SK-N-SH (cell line): ENCODE data around the gene MIS18A. TPM values are rescaled to one million over a fixed set of nuclear protein-coding genes. Genes with fewer than 3 reads are reported as not detected.
A peak's percentile ranks its signal among the peaks of the same experiment; 100 is the strongest.

Experiments
- CTCF ChIA-PET: fragments of 300-600, 350-600 bp; formaldehyde crosslinking; extraction: SDS; loops from one replicate; lab custom pipeline; 2021; lab: Yijun Ruan, JAX
- POLR2A ChIA-PET: fragments of 350-600 bp; sonication (Branson Sonifier 250); formaldehyde crosslinking; extraction: SDS; loops from one replicate; lab custom pipeline; 2020; ENCODE audit warnings: antibody characterized with exemption, inconsistent platforms; lab: Yijun Ruan, JAX
- DNase-seq: peaks from one replicate; pipeline ENCODE4 v3.0.0; 2012
- H2AFZ ChIP-seq: fragments of 200-600 bp; sonication (generic); 2 replicates; pipeline ENCODE4 v1.8.1; 2016; ENCODE audit warnings: antibody characterized with exemption, mild to moderate bottlenecking, low read depth
- H3F3A ChIP-seq: fragments of 200-600 bp; sonication (generic); replicated peaks from 2 replicates; pipeline ENCODE3; 2016; ENCODE audit warnings: antibody characterized with exemption, mild to moderate bottlenecking; ENCODE audit not compliant: insufficient read depth
- H3K27ac ChIP-seq, 2 experiments: fragments of 200-500 bp in 1 of 2; fragments of 200-600 bp in 1 of 2; sonication (Bioruptor generic) in 1 of 2; sonication (generic), shearing (Covaris generic) in 1 of 2; 2 replicates each; pipeline versions ENCODE4 v1.5.1 to v1.6.1; 2014 to 2016; ENCODE audit warnings: low read depth in 2 of 2, inconsistent platforms in 1 of 2, low read length in 1 of 2, mild to moderate bottlenecking in 1 of 2, mixed read lengths in 1 of 2
- H3K27me3 ChIP-seq: fragments of 200-600 bp; sonication (generic), shearing (Covaris generic); 2 replicates; pipeline ENCODE4 v1.6.1; 2016; ENCODE audit warnings: mixed run types; ENCODE audit not compliant: insufficient read depth
- H3K36me3 ChIP-seq, 2 experiments: fragments of 200-500 bp in 1 of 2; fragments of 200-600 bp in 1 of 2; sonication (Bioruptor generic) in 1 of 2; sonication (generic) in 1 of 2; replicated peaks in 1 of 2; 2 replicates each; pipeline versions ENCODE3 to v1.5.1; 2014 to 2016; ENCODE audit warnings: low read length in 1 of 2, mild to moderate bottlenecking in 1 of 2; ENCODE audit not compliant: insufficient read depth in 2 of 2, control insufficient read depth in 1 of 2
- H3K4me1 ChIP-seq, 2 experiments: fragments of 200-500 bp in 1 of 2; fragments of 200-600 bp in 1 of 2; sonication (Bioruptor generic) in 1 of 2; sonication (generic), shearing (Covaris generic) in 1 of 2; 2 replicates each; pipeline versions ENCODE4 v1.5.1 to v1.6.1; 2014 to 2016; ENCODE audit warnings: low read depth in 1 of 2, low read length in 1 of 2, mixed run types in 1 of 2; ENCODE audit not compliant: insufficient read depth in 2 of 2, control insufficient read depth in 1 of 2
- H3K4me2 ChIP-seq: fragments of 200-600 bp; sonication (generic), shearing (Covaris generic); 2 replicates; pipeline ENCODE4 v1.6.1; 2017; ENCODE audit warnings: mixed run types
- H3K4me3 ChIP-seq, 2 experiments: fragments of 200-500 bp in 1 of 2; fragments of 200-600 bp in 1 of 2; sonication (Bioruptor generic) in 1 of 2; sonication (generic), shearing (Covaris generic) in 1 of 2; 2 replicates each; pipeline versions ENCODE4 v1.5.1 to v1.8.1; 2014 to 2016; ENCODE audit warnings: low read depth in 2 of 2, inconsistent platforms in 1 of 2, low read length in 1 of 2, mild to moderate bottlenecking in 1 of 2, mixed read lengths in 1 of 2, moderate library complexity in 1 of 2
- H3K79me2 ChIP-seq: fragments of 200-600 bp; sonication (generic); 2 replicates; pipeline ENCODE4 v1.8.1; 2017; ENCODE audit warnings: mild to moderate bottlenecking; ENCODE audit not compliant: insufficient read depth
- H3K9ac ChIP-seq: fragments of 200-600 bp; sonication (generic); 2 replicates; pipeline ENCODE4 v1.6.1; 2017; ENCODE audit warnings: mixed run types
- H3K9me2 ChIP-seq: fragments of 200-600 bp; sonication (generic); 2 replicates; pipeline ENCODE4 v1.6.1; 2017; ENCODE audit warnings: mixed run types
- H3K9me3 ChIP-seq: fragments of 200-600 bp; sonication (generic); 2 replicates; pipeline ENCODE4 v1.6.1; 2017; ENCODE audit warnings: mixed run types, mild to moderate bottlenecking, moderate library complexity
- H4K20me1 ChIP-seq: fragments of 200-600 bp; sonication (generic); 2 replicates; pipeline ENCODE4 v1.6.1; 2017; ENCODE audit warnings: mild to moderate bottlenecking, mixed run types; ENCODE audit not compliant: insufficient read depth
- CHD2 ChIP-seq: fragments of 150-350 bp; IDR thresholded peaks from 2 replicates; pipeline ENCODE4 v1.6.1; 2018; ENCODE audit warnings: low read length; ENCODE audit not compliant: partially characterized antibody
- CTCF ChIP-seq: fragments of 200-600 bp; sonication (generic); IDR thresholded peaks from 2 replicates; pipeline ENCODE4 v1.6.1; 2017; ENCODE audit warnings: antibody characterized with exemption, mild to moderate bottlenecking, moderate library complexity
- ELF1 ChIP-seq: IDR thresholded peaks from 2 replicates; pipeline ENCODE4 v1.4.0; 2012
- EZH2phosphoT487 ChIP-seq: fragments of 200-600 bp; sonication (generic); IDR thresholded peaks from 2 replicates; pipeline ENCODE4 v1.6.1; 2017; ENCODE audit warnings: low read depth, mixed run types, mild to moderate bottlenecking, antibody characterized with exemption, moderate library complexity, borderline replicate concordance
- GABPA ChIP-seq: IDR thresholded peaks from 2 replicates; pipeline ENCODE4 v1.4.0; 2012; ENCODE audit warnings: low read depth, mild to moderate bottlenecking
- IRF3 ChIP-seq: fragments of 150-350 bp; IDR thresholded peaks from 2 replicates; pipeline ENCODE4 v1.6.1; 2016; ENCODE audit warnings: mild to moderate bottlenecking, low read depth, low read length
- JUND ChIP-seq: IDR thresholded peaks from 2 replicates; pipeline ENCODE4 v1.4.0; 2012
- MAX ChIP-seq: IDR thresholded peaks from 2 replicates; pipeline ENCODE4 v1.4.0; 2012; ENCODE audit warnings: low read depth
- NFIC ChIP-seq: IDR thresholded peaks from 2 replicates; pipeline ENCODE4 v1.4.0; 2012; ENCODE audit warnings: borderline replicate concordance
- NRF1 ChIP-seq: IDR thresholded peaks from 2 replicates; pipeline ENCODE4 v1.6.1; 2012; ENCODE audit warnings: low read depth, mild to moderate bottlenecking, low read length
- RAD21 ChIP-seq: IDR thresholded peaks from 2 replicates; pipeline ENCODE4 v1.6.1; 2012; ENCODE audit warnings: mild to moderate bottlenecking, low read length
- RCOR1 ChIP-seq: fragments of 150-350 bp; IDR thresholded peaks from 2 replicates; pipeline ENCODE4 v1.6.1; 2017; ENCODE audit warnings: antibody characterized with exemption, low read length
- REST ChIP-seq: IDR thresholded peaks from 2 replicates; pipeline ENCODE4 v1.6.1; 2012; ENCODE audit warnings: mild to moderate bottlenecking, low read depth, low read length, moderate library complexity
- RFX5 ChIP-seq: IDR thresholded peaks from 2 replicates; pipeline ENCODE4 v1.6.1; 2012; ENCODE audit warnings: mild to moderate bottlenecking, improper control_type of control experiment, low read length
- WGBS: methylation state at CpG from one replicate; pipeline ENCODE4 v1.1.6; 2017; ENCODE audit warnings: low lambda C conversion rate; 5-methylcytosine and 5-hydroxymethylcytosine counted together
- polyA plus RNA-seq, 3 experiments: library from polyadenylated mRNA; depleted of rRNA; stranded (reverse); fragments of >200 nt; gene quantifications; 2 replicates each; pipeline ENCODE4 v1.2.3, GENCODE V29; 2012

MIS18A gene
- polyA plus RNA-seq, 1 of the 3 experiments (the other 2 are of a cell fraction): 14.2 TPM

- no peak overlapping the region for H3K9ac ChIP-seq
Observed at GRCh38 chr21:32248571-32249461, 30.0 kb downstream of the MIS18A start.

GRCh38 chr21:32246571-32247140, 32.2 kb downstream of the MIS18A start:
- CTCF ChIA-PET: interaction anchor here (1.2 to 1.3 kb wide), 2 partner anchors 12 kb away, joined by 3 to 6 read pairs; no protein-coding TSS in a partner anchor
- H3K4me2 ChIP-seq: no peak overlapping the region
- no peak overlapping the region for H3K9ac ChIP-seq
- no peaks in the 10 kb centered on the region for H3K79me2 ChIP-seq
- H3K27ac ChIP-seq: no peak overlapping the region
- H3K9me2 ChIP-seq: no peaks in the 10 kb centered on the region
- H2AFZ ChIP-seq: no peak overlapping the region
- no peak overlapping the region for H3K4me3 ChIP-seq
- no peaks in the 10 kb centered on the region for H3F3A ChIP-seq
- POLR2A ChIA-PET: no interaction called here
- no peaks in the 10 kb centered on the region for H3K9me3 ChIP-seq
- no peaks in the 10 kb centered on the region for H3K36me3 ChIP-seq
- WGBS: 49% methylated on average over 9 of the region's 9 CpGs
- H3K4me1 ChIP-seq: no peaks in the 10 kb centered on the region
- no peak for DNase-seq
- 0 out of 2 replicates have a peak, but pooled peaks cover 4% of the 10 kb centered on the region for H3K27me3 ChIP-seq
- no peak for TF ChIP-seq NRF1
- no peak for TF ChIP-seq EZH2phosphoT487
- no peak for TF ChIP-seq CHD2
- no peak for TF ChIP-seq CTCF
- no peak for TF ChIP-seq JUND
- TF ChIP-seq MAX: no peak
- no peak for TF ChIP-seq RFX5
- TF ChIP-seq IRF3: no peak
- TF ChIP-seq NFIC: no peak
- TF ChIP-seq REST: no peak
- H4K20me1 ChIP-seq: no peaks in the 10 kb centered on the region

More at GRCh38 chr21:32248571-32249461, 30.0 kb downstream of the MIS18A start:
- Histone ChIP-seq H3K4me3 (no peak overlapping the region), H3K9me3 (no peaks in the 10 kb centered on the region), H3K36me3 (no peaks in the 10 kb centered on the region), H3K27me3 (0 out of 2 replicates have a peak, but pooled peaks cover 4% of the 10 kb centered on the region), H4K20me1 (no peaks in the 10 kb centered on the region), H3K79me2 (no peaks in the 10 kb centered on the region), H3K4me1 (peaks cover 8 to 9% of the 10 kb centered on the region in 2 experiments; a peak in 2 of 4 replicates), H3K4me2 (no peak overlapping the region), H2AFZ (peak overlapping the region; percentile 22; the same call in 1 of the 2 replicates), H3F3A (no peaks in the 10 kb centered on the region), H3K9me2 (no peaks in the 10 kb centered on the region), H3K27ac (no peak overlapping the region)
- ChIA-PET POLR2A (interaction anchor here (1.3 kb wide), 1 partner anchor 8 kb away, joined by 3 read pairs; no protein-coding TSS in a partner anchor), CTCF (interaction anchor here (1.6 kb wide), 1 partner anchor 383 kb away, joined by 5 read pairs; no protein-coding TSS in a partner anchor)
- WGBS: 72% methylated on average over 11 of the region's 14 CpGs
- no peak for DNase-seq
- TF ChIP-seq CHD2 (no peak), IRF3 (no peak), ELF1 (no peak), GABPA (no peak), RAD21 (no peak), NRF1 (no peak), JUND (no peak), RCOR1 (no peak), NFIC (no peak)
